Heart left ventricle (tissue), 16 donors: ENCODE results near the gene VPS13A. TPM values are rescaled to one million over a fixed set of nuclear protein-coding genes. Genes with fewer than 3 reads are reported as not detected.

Source experiments
- ATAC-seq, 4 donors: fragments of 200-7000 bp; cut with Tn5 transposase; one replicate each; pipeline ENCODE4 v1.9.1; 2020 to 2022; ENCODE audit warnings: moderate library complexity in 4 of 4, mild to moderate bottlenecking in 3 of 4, moderate number of reproducible peaks in 1 of 4
- DNase-seq, 5 donors: peaks; one replicate each; pipeline ENCODE4 v3.0.0-alpha.2; 2020
- H3K27ac ChIP-seq, 12 donors: fragments of 200-600 bp; sonication (generic) in 4 of 12; one replicate each; pipeline versions ENCODE4 v1.5.0 to v1.8.0; 2016 to 2022; ENCODE audit warnings: mild to moderate bottlenecking in 2 of 12
- H3K27me3 ChIP-seq, 9 donors: fragments of 200-600 bp; sonication (generic) in 2 of 9; one replicate each; pipeline versions ENCODE4 v1.5.1 to v1.8.0; 2016 to 2022; ENCODE audit warnings: mild to moderate bottlenecking in 3 of 9
- H3K36me3 ChIP-seq, 9 donors: fragments of 200-600 bp; sonication (generic) in 2 of 9; one replicate each; pipeline versions ENCODE4 v1.5.0 to v1.8.0; 2018 to 2022; ENCODE audit warnings: mild to moderate bottlenecking in 2 of 9
- H3K4me1 ChIP-seq, 12 donors: fragments of 200-600 bp; sonication (generic) in 4 of 12; one replicate each; pipeline versions ENCODE4 v1.5.0 to v1.8.0; 2016 to 2022; ENCODE audit warnings: mild to moderate bottlenecking in 3 of 12
- H3K4me3 ChIP-seq, 12 donors: fragments of 200-600 bp; sonication (generic) in 4 of 12; one replicate each; pipeline versions ENCODE4 v1.5.0 to v1.8.0; 2017 to 2022; ENCODE audit warnings: mild to moderate bottlenecking in 9 of 12, moderate library complexity in 4 of 12
- H3K9me3 ChIP-seq, 12 donors: fragments of 200-600 bp; sonication (generic) in 4 of 12; one replicate each; pipeline versions ENCODE4 v1.5.0 to v1.8.0; 2016 to 2022; ENCODE audit warnings: mild to moderate bottlenecking in 1 of 12
- POLR2A ChIP-seq, 2 donors: fragments of 450-650 bp; IDR thresholded peaks; one replicate each; pipeline ENCODE4 v1.6.1; 2017; ENCODE audit warnings: antibody characterized with exemption in 2 of 2, mild to moderate bottlenecking in 2 of 2, moderate library complexity in 2 of 2
- WGBS, 4 donors: extraction: QIAGEN DNeasy Blood & Tissue Kit in 2 of 4; methylation state at CpG; one replicate each; pipeline versions ENCODE4 v1.1.5 to v1.1.7; 2013 to 2018; 5-methylcytosine and 5-hydroxymethylcytosine counted together
- intact Hi-C, 10 donors: fragments of 100-400 bp; cut with DNase I; formaldehyde crosslinking; loops; one replicate each; pipeline versions ENCODE4 v1.11.1 to v1.14.2; 2022
- polyA plus RNA-seq, 2 donors: library from polyadenylated mRNA; stranded (reverse); fragments of 200-250 nt; gene quantifications; one replicate each; pipeline ENCODE4 v1.2.3, GENCODE V29; 2013
- total RNA-seq, 9 donors: library from RNA; depleted of rRNA in 2 of 9; stranded (reverse); fragments of >200 nt in 2 of 9; fragmentation: NEBNext Ultra II Directional in 3 of 9; extraction: Animal tissue kit (Norgen Biotek cat#: 25700) in 3 of 9; gene quantifications; one replicate each; pipeline versions ENCODE4 v1.1.0 to v1.2.4, GENCODE V29; 2016 to 2023
- TF ChIP-seq, protein P1 (sequence below), 12 donors: fragments of 200-600 bp; sonication (generic) in 4 of 12; IDR thresholded peaks; one replicate each; pipeline versions ENCODE4 v1.5.0 to v1.8.0; 2018 to 2022; ENCODE audit warnings: antibody characterized with exemption in 12 of 12, mild to moderate bottlenecking in 5 of 12
- donor health status: ischemic (EF 13 %, LVEDD 7.1; RV severe dilation, severe dysfunction).
- donor health status: healthy with polysubstance abuse.
- donor health status: DM: no; HTN: yes; CAD: no.
- donor health status: DM: no; HTN: no; CAD: no.
- donor health status: ischemic (EF 25% LVEDD 6.9; RV normal size, moderate dysfunction).
- donor health status: ischemic (EF 25% LVEDD 5.7; RV mildly dilated, moderate dysfunction).
- donor health status: healthy.
- donor health status: DM: yes; HTN: yes; CAD: no.
- donor health status: ischemic (EF 35%, LVEDD 5.7; RV mildly dilated, moderate dysfunction).
- donor health status: nonischemic (EF 11% LVEDD 7.7; RV severe dilation, severe dysfunction).
- donor health status: DM: yes; HTN: yes; CAD: no.
- donor health status: PGD.
- donor health status: ischemic (EF 29% LVEDD 5.4; RV normal size, mild dysfunction).
- donor health status: nonischemic (EF 23%, LVEDD 6.1; RV moderate dilation, normal function).

Gene VPS13A
- total and polyA plus RNA-seq, 11 donors: 8.6 to 42.2 (median 29.8) TPM

DNA sequence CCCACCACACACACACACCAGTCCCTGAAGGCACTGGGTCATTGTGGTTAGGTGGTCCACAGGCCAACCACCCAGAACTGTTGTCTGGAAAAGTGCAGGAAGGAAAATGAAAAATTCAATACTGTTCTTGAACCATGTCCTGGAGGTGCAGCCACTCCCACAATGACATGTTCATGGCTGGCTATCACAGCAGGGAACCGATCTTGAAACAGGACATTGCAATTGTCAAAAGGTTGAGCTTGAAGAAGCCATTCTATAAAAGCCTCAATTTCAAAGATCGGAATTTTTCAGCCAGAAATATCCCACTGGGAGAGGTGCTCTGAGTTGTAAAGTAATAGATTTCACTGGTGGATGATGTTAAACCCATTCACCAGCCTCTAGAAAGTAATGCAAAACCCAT, 252.6 kb downstream of the VPS13A start:
- H3K36me3 ChIP-seq: peaks cover 0 to 2% (median 0%) of the 10 kb centered on the region in 9 donors
- DNase-seq (no peak), ATAC-seq (no peak)
- peaks cover 0 to 5% (median 0%) of the 10 kb centered on the region in 12 donors for H3K4me1 ChIP-seq
- intact Hi-C loops: loop anchor here in 7 of 10 donors (5.0 to 10.0 kb wide), 4 partner anchors 322 to 607 kb away; partner anchors contain the start of gene GNAQ (in 5 of the 7)
- TF ChIP-seq POLR2A (IDR thresholded peaks at IDR 0.05): no peak
- TF ChIP-seq, protein P1, sequence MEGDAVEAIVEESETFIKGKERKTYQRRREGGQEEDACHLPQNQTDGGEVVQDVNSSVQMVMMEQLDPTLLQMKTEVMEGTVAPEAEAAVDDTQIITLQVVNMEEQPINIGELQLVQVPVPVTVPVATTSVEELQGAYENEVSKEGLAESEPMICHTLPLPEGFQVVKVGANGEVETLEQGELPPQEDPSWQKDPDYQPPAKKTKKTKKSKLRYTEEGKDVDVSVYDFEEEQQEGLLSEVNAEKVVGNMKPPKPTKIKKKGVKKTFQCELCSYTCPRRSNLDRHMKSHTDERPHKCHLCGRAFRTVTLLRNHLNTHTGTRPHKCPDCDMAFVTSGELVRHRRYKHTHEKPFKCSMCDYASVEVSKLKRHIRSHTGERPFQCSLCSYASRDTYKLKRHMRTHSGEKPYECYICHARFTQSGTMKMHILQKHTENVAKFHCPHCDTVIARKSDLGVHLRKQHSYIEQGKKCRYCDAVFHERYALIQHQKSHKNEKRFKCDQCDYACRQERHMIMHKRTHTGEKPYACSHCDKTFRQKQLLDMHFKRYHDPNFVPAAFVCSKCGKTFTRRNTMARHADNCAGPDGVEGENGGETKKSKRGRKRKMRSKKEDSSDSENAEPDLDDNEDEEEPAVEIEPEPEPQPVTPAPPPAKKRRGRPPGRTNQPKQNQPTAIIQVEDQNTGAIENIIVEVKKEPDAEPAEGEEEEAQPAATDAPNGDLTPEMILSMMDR (IDR thresholded peaks at IDR 0.05): no peak
- H3K9me3 ChIP-seq: no peaks in the 10 kb centered on the region
- H3K27me3 ChIP-seq: no peaks in the 10 kb centered on the region
- H3K27ac ChIP-seq: no peak overlapping the region
- no peak overlapping the region for H3K4me3 ChIP-seq
- 48 to 63% (median 50%) methylated on average over 2 of the region's 2 CpGs for whole genome bisulfite sequencing, 4 donors

DNA sequence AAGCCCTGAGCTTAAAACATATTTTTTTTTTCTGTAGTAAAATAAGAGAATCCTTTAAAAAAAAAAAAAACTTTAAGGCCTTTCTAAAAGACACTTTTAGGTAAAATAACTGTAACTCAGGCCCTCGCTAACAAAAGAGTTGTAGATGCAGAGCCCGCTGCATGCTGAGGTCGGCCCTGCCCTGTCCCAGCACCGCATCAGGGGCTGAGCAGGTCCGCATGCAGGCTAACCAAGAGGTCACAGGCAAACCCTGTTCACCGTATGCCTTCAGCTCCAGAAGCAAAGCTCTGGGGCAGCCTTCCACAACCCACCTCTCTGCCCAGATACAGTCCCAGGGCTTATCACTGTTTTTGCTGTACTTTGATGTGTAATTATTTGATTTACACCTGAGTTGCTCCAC, 254.7 kb downstream of the VPS13A start:
- no peak for DNase-seq
- Histone ChIP-seq H3K27me3 (no peaks in the 10 kb centered on the region), H3K4me3 (no peak overlapping the region), H3K9me3 (no peaks in the 10 kb centered on the region), H3K36me3 (no peaks in the 10 kb centered on the region), H3K4me1 (peaks cover 0 to 5% (median 0%) of the 10 kb centered on the region in 12 donors), H3K27ac (no peak overlapping the region)
- TF ChIP-seq, protein P1 (IDR thresholded peaks at IDR 0.05): no peak
- no peak for TF ChIP-seq POLR2A (IDR thresholded peaks at IDR 0.05)
- no peak for ATAC-seq
- 86 to 95% (median 93%) methylated on average over 6 of the region's 6 CpGs for WGBS, 4 donors
- intact Hi-C loops: loop anchor here in 8 of 10 donors (2.0 to 10.0 kb wide), 5 partner anchors 319 to 605 kb away; partner anchors contain the start of gene GNAQ (in 5 of the 8)

GRCh38 chr9:77433675-77434445, 256.5 kb downstream of the VPS13A start:
- intact Hi-C loops: loop anchor here in 8 of 10 donors (2.0 to 10.0 kb wide), 5 partner anchors 317 to 603 kb away; partner anchors contain the start of gene GNAQ (in 5 of the 8)
- H3K36me3 ChIP-seq: no peaks in the 10 kb centered on the region
- DNase-seq: peak; percentile 45 to 74 (median 52)
- 54 to 63% (median 58%) methylated on average over 21 of the region's 21 CpGs for WGBS, 4 donors
- H3K27me3 ChIP-seq: no peaks in the 10 kb centered on the region
- H3K27ac ChIP-seq: no peak overlapping the region
- TF ChIP-seq, protein P1 (IDR thresholded peaks at IDR 0.05): peak; percentile 84 to 98 (median 92)
- no peak for TF ChIP-seq POLR2A (IDR thresholded peaks at IDR 0.05)
- H3K4me3 ChIP-seq: no peak overlapping the region
- no peaks in the 10 kb centered on the region for H3K9me3 ChIP-seq
- peak; percentile 68 to 89 (median 82) for ATAC-seq
- H3K4me1 ChIP-seq: peaks cover 0 to 5% (median 0%) of the 10 kb centered on the region in 12 donors

DNA sequence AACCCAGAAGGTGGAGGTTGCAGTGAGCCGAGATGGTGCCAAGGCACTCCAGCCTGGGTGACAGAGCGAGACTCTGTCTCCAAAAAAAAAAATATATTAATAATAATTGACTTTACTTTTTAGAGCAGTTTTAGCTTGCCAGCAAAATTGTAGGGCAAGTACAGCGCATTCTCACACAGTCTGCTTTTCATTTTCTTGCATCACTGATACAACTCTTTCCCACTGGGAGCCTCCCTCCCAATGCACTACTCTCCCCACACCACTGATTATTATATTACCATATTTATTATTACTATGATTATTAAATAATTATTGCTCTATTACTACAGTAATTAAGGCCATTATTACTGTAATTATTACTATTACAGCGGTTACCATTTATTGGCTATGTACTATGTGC, 257.9 kb downstream of the VPS13A start:
- H3K27me3 ChIP-seq: no peaks in the 10 kb centered on the region
- no peaks in the 10 kb centered on the region for H3K9me3 ChIP-seq
- TF ChIP-seq, protein P1 (IDR thresholded peaks at IDR 0.05): no peak
- TF ChIP-seq POLR2A (IDR thresholded peaks at IDR 0.05): no peak
- 80 to 90% (median 87%) methylated on average over 4 of the region's 4 CpGs for WGBS, 4 donors
- peak in 1 of 4 donors; percentile 69 for ATAC-seq
- no peak for DNase-seq
- no peaks in the 10 kb centered on the region for H3K36me3 ChIP-seq
- H3K27ac ChIP-seq: no peak overlapping the region
- peaks cover 0 to 10% (median 0%) of the 10 kb centered on the region in 12 donors for H3K4me1 ChIP-seq
- H3K4me3 ChIP-seq: no peak overlapping the region
- intact Hi-C loops: loop anchor here in 5 of 10 donors (10.0 kb wide), 2 partner anchors 400 to 600 kb away; partner anchors contain the start of gene GNAQ (in 5 of the 5)
